NOMO-1 (cell line): ENCODE data around the gene GTPBP2.
"Not testable (repeated sequence)": the region's sequence is repeated elsewhere in the genome, so short reads cannot be mapped to it uniquely, and the experiment has no call there.

Experiments used
- DNase-seq, 2 experiments: peaks; one replicate each; lab custom pipeline; 2025; ENCODE audit not compliant: unreplicated experiment in 2 of 2; lab: John Stamatoyannopoulos, UW

Gene GTPBP2

GRCh38 chr6:43629104-43629504 is at the start of gene GTPBP2:
Gene GTPBP2 (minus strand): TSS chr6:43629264. CDS start chr6:43629162, 102 bp downstream.
- peak; percentile 98 for DNase-seq

- DNase-seq: no peak
These were observed 49.3 kb upstream of the GTPBP2 start for GRCh38 chr6:43678341-43678740.

- no peak for DNase-seq
These were observed 48.7 kb upstream of the GTPBP2 start for GRCh38 chr6:43677759-43678158.

GRCh38 chr6:43676962-43677606 is 48.0 kb upstream of the GTPBP2 start:
- no peak for DNase-seq

GRCh38 chr6:43674921-43675320 is 45.9 kb upstream of the GTPBP2 start:
- no peak for DNase-seq

GRCh38 chr6:43674291-43674690 is 45.2 kb upstream of the GTPBP2 start:
- DNase-seq: no peak

GRCh38 chr6:43673444-43674084 is 44.5 kb upstream of the GTPBP2 start:
- no peak for DNase-seq

- DNase-seq: no peak
These were observed 43.0 kb upstream of the GTPBP2 start for GRCh38 chr6:43671801-43672690.

GRCh38 chr6:43671011-43671800 is 42.1 kb upstream of the GTPBP2 start:
- DNase-seq: no peak

- DNase-seq: no peak
These were observed 41.5 kb upstream of the GTPBP2 start for GRCh38 chr6:43670623-43670986.

- no peak for DNase-seq
These were observed 41.0 kb upstream of the GTPBP2 start for GRCh38 chr6:43669922-43670622.

- no peak for DNase-seq
These were observed 40.2 kb upstream of the GTPBP2 start for GRCh38 chr6:43669050-43669921.

GRCh38 chr6:43668151-43669028 is 39.3 kb upstream of the GTPBP2 start:
- peak in 1 of 2 experiments; percentile 30 for DNase-seq

- DNase-seq: peak; percentile 33 to 56
These were observed 38.4 kb upstream of the GTPBP2 start for GRCh38 chr6:43667245-43668150.

GRCh38 chr6:43666196-43666920 is 37.3 kb upstream of the GTPBP2 start:
- DNase-seq: no peak

GRCh38 chr6:43665376-43665775 is 36.3 kb upstream of the GTPBP2 start:
- no peak for DNase-seq

- not testable (repeated sequence) for DNase-seq
These were observed 33.9 kb upstream of the GTPBP2 start for GRCh38 chr6:43662948-43663347.
